ENCODE results near the gene EME1. TPM values are rescaled to one million over a fixed set of nuclear protein-coding genes. Genes with fewer than 3 reads are reported as not detected.
A peak's percentile ranks its signal among the peaks of the same experiment; 100 is the strongest.

Gene EME1
- total RNA-seq, 2 experiments from 2014 or later: 0.36 to 0.92 TPM

DNA sequence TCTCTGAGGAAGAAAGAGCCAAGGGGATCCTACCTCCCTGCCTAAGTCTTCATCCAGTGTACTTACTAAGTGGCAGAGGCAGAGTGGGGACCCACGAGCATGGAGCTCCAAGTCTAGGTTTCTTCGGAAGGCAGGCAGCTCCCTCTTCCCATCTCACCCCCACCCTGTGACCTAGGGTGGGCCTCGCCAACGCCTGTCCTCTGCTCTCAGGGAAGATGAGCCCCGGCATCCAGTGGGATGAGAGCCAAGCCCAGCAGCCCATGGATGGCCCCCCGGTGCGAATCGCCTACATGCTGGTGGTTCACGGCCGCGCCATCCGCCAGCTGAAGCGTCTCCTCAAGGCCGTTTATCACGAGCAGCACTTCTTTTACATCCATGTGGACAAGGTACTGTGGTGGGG, 18.8 kb upstream of the EME1 start:
- no peaks in the 10 kb centered on the region for H3K27me3 Mint-ChIP-seq
- intact Hi-C loops (cut with DNase I, micrococcal nuclease): no loop called here
- DNase-seq (peak in 1 of 14 experiments; percentile 14), ATAC-seq (ENCODE audit: poor library complexity) (no peak)
- Histone ChIP-seq H3K27ac (ENCODE audit: low read depth in 1 of 2, low read length in 2 of 2) (no peak overlapping the region), H3K4me1 (ENCODE audit: insufficient read depth, low read length) (no peaks in the 10 kb centered on the region), H3K27me3 (ENCODE audit: control insufficient read depth in 1 of 2, insufficient read depth in 2 of 2, low read length in 2 of 2) (no peaks in the 10 kb centered on the region), H3K4me3 (ENCODE audit: low read length) (no peak overlapping the region), H3K36me3 (ENCODE audit: insufficient read depth, low read length) (peaks cover 48% of the 10 kb centered on the region), H3K9me3 (ENCODE audit: control insufficient read depth in 1 of 2, insufficient read depth in 1 of 2, low read length in 2 of 2) (no peaks in the 10 kb centered on the region)
- H3K4me1 Mint-ChIP-seq (ENCODE audit: low read depth): peaks cover 12% of the 10 kb centered on the region
- POLR2A ChIA-PET: no interaction called here
- H3K36me3 Mint-ChIP-seq (ENCODE audit: low read depth): peaks cover 68% of the 10 kb centered on the region
- TF ChIP-seq, protein P1, sequence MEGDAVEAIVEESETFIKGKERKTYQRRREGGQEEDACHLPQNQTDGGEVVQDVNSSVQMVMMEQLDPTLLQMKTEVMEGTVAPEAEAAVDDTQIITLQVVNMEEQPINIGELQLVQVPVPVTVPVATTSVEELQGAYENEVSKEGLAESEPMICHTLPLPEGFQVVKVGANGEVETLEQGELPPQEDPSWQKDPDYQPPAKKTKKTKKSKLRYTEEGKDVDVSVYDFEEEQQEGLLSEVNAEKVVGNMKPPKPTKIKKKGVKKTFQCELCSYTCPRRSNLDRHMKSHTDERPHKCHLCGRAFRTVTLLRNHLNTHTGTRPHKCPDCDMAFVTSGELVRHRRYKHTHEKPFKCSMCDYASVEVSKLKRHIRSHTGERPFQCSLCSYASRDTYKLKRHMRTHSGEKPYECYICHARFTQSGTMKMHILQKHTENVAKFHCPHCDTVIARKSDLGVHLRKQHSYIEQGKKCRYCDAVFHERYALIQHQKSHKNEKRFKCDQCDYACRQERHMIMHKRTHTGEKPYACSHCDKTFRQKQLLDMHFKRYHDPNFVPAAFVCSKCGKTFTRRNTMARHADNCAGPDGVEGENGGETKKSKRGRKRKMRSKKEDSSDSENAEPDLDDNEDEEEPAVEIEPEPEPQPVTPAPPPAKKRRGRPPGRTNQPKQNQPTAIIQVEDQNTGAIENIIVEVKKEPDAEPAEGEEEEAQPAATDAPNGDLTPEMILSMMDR (IDR thresholded peaks at IDR 0.05): no peak
- no peak overlapping the region for H3K27ac Mint-ChIP-seq
- no peaks in the 10 kb centered on the region for H3K9me3 Mint-ChIP-seq
- no peak overlapping the region for H3K4me3 Mint-ChIP-seq
- CTCF ChIA-PET: no interaction called here

DNA sequence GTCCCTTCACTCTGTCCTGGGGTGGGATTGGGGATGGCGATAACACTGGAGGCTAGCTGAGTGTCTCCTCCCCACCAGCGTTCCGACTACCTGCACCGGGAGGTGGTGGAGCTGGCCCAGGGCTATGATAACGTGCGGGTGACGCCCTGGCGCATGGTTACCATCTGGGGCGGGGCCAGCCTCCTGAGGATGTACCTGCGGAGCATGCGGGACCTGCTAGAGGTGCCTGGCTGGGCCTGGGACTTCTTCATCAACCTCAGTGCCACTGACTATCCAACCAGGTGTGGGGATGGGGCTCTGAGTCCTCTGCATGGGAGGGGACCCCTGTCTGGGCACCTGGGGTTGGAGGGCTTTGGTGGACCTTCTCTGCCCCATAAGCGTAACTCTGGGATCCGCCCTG, 18.3 kb upstream of the EME1 start:
- Mint-ChIP-seq H3K36me3 (ENCODE audit: low read depth) (peaks cover 71% of the 10 kb centered on the region), H3K9me3 (no peaks in the 10 kb centered on the region), H3K27me3 (no peaks in the 10 kb centered on the region), H3K27ac (no peak overlapping the region), H3K4me3 (no peak overlapping the region), H3K4me1 (ENCODE audit: low read depth) (peaks cover 12% of the 10 kb centered on the region)
- intact Hi-C loops (cut with DNase I, micrococcal nuclease): no loop called here
- no peak overlapping the region for H3K27ac ChIP-seq (ENCODE audit: low read depth in 1 of 2, low read length in 2 of 2)
- TF ChIP-seq, protein P1 (IDR thresholded peaks at IDR 0.05): no peak
- H3K4me1 ChIP-seq (ENCODE audit: insufficient read depth, low read length): no peaks in the 10 kb centered on the region
- DNase-seq (no peak), ATAC-seq (ENCODE audit: poor library complexity) (no peak)
- H3K36me3 ChIP-seq (ENCODE audit: insufficient read depth, low read length): peaks cover 53% of the 10 kb centered on the region
- ChIA-PET POLR2A (interaction anchor here (1.2 kb wide), 1 partner anchor 43 kb away, joined by 3 read pairs; the partner anchor contains the start of gene LRRC59), CTCF (no interaction called here)
- H3K27me3 ChIP-seq (ENCODE audit: control insufficient read depth in 1 of 2, insufficient read depth in 2 of 2, low read length in 2 of 2): no peaks in the 10 kb centered on the region
- H3K4me3 ChIP-seq (ENCODE audit: low read length): no peak overlapping the region
- no peaks in the 10 kb centered on the region for H3K9me3 ChIP-seq (ENCODE audit: control insufficient read depth in 1 of 2, insufficient read depth in 1 of 2, low read length in 2 of 2)

DNA sequence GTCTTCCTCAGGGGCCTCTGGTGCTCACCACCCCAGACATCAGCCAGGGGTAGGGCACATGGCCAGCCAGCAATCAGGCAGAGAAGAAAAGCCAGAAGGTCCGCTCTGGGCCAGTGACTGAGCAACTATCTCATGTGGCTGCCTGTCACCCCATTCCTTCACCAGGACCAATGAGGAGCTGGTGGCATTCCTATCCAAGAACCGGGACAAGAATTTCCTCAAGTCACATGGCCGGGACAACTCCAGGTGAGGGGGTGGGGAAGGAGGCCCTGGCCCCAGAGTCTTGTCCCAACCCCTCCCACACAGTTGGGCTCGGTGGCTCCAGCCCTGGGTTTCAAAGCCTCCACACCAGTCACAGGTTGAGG, 17.7 kb upstream of the EME1 start:
- H3K9me3 ChIP-seq (ENCODE audit: control insufficient read depth in 1 of 2, insufficient read depth in 1 of 2, low read length in 2 of 2): no peaks in the 10 kb centered on the region
- H3K27me3 Mint-ChIP-seq: no peaks in the 10 kb centered on the region
- H3K4me3 Mint-ChIP-seq: no peak overlapping the region
- no peaks in the 10 kb centered on the region for H3K9me3 Mint-ChIP-seq
- H3K36me3 Mint-ChIP-seq (ENCODE audit: low read depth): peaks cover 71% of the 10 kb centered on the region
- H3K27me3 ChIP-seq (ENCODE audit: control insufficient read depth in 1 of 2, insufficient read depth in 2 of 2, low read length in 2 of 2): no peaks in the 10 kb centered on the region
- DNase-seq (no peak), ATAC-seq (ENCODE audit: poor library complexity) (no peak)
- H3K27ac ChIP-seq (ENCODE audit: low read depth in 1 of 2, low read length in 2 of 2): no peak overlapping the region
- no peak overlapping the region for H3K4me3 ChIP-seq (ENCODE audit: low read length)
- H3K27ac Mint-ChIP-seq: no peak overlapping the region
- intact Hi-C loops (cut with DNase I, micrococcal nuclease): no loop called here
- POLR2A ChIA-PET: interaction anchor here (1.0 to 1.2 kb wide), 2 partner anchors 9 to 42 kb away, joined by 3 to 6 read pairs; partner anchors contain the start of genes LRRC59 and XYLT2
- TF ChIP-seq, protein P1 (IDR thresholded peaks at IDR 0.05): no peak
- CTCF ChIA-PET: no interaction called here
- H3K36me3 ChIP-seq (ENCODE audit: insufficient read depth, low read length): peaks cover 59% of the 10 kb centered on the region
- H3K4me1 ChIP-seq (ENCODE audit: insufficient read depth, low read length): no peaks in the 10 kb centered on the region
- peaks cover 12% of the 10 kb centered on the region for H3K4me1 Mint-ChIP-seq (ENCODE audit: low read depth)

All from CD4-positive, alpha-beta T cell (primary cell).